ENCODE measurements around the gene NFKBIL1. TPM values are rescaled to one million over a fixed set of nuclear protein-coding genes. Genes with fewer than 3 reads are reported as not detected.

The NFKBIL1 gene
- total and polyA plus RNA-seq, 10 of the 15 experiments (the other 5 are each of a cell fraction or from before 2014, with no cell fraction given): 0.19 to 15.1 (median 7.0) TPM

- Histone ChIP-seq H3K36me3 (ENCODE audit: control insufficient read depth in 2 of 2, insufficient read depth in 2 of 2, low read length in 1 of 2) (peaks cover 18 to 32% of the 10 kb centered on the region in 2 experiments), H3K27me3 (replicated peaks in 1 of 2; ENCODE audit: control insufficient read depth in 2 of 2, insufficient read depth in 2 of 2, low read length in 1 of 2) (no peaks in the 10 kb centered on the region), H4K20me1 (ENCODE audit: control insufficient read depth, insufficient read depth) (peaks cover 9% of the 10 kb centered on the region), H3K27ac (ENCODE audit: control insufficient read depth, insufficient read depth) (peak overlapping the region; percentile 97), H3K4me3 (peak overlapping the region; percentile 94), H3K9ac (ENCODE audit: control insufficient read depth, insufficient read depth, low read length) (peak overlapping the region; percentile 99), H2AFZ (ENCODE audit: control insufficient read depth, low read depth, low read length) (no peak overlapping the region; the same call in 1 of the 2 replicates), H3K4me2 (ENCODE audit: control insufficient read depth, insufficient read depth) (peak overlapping the region; percentile 85), H3K79me2 (ENCODE audit: control insufficient read depth, insufficient read depth, low read length) (peaks cover 69% of the 10 kb centered on the region), H3K4me1 (ENCODE audit: control insufficient read depth, insufficient read depth, low read length) (no peaks in the 10 kb centered on the region), H3K9me3 (replicated peaks; ENCODE audit: control insufficient read depth, insufficient read depth, low read length) (no peaks in the 10 kb centered on the region)
- ATAC-seq: peak; percentile 55
- POLR2A ChIA-PET: interaction anchor here (0.6 to 4.8 kb wide), 26 partner anchors 10 to 655 kb away, joined by 3 to 56 read pairs (median 4); partner anchors contain the start of genes ABHD16A, BAG6, C6orf47 and GPANK1
- intact Hi-C loops (cut with micrococcal nuclease; ENCODE audit: unreplicated experiment) (loop anchor here (1.0 to 10.0 kb wide), 2 partner anchors 48 to 364 kb away; partner anchors contain the start of gene ZBTB12), in situ Hi-C loops (cut with MboI) (loop anchor here (5.0 to 10.0 kb wide), 2 partner anchors 49 to 294 kb away; no protein-coding TSS in a partner anchor)
- CTCF ChIA-PET: interaction anchor here (0.6 to 34.8 kb wide), 11 partner anchors 9 to 721 kb away, joined by 3 to 2098 read pairs (median 3); partner anchors contain the start of genes C6orf47, DXO, HSPA1B and LST1
- DNase-seq (ENCODE audit: low read depth, low spot score): no peak
- BruUV-seq (replicated peaks): TSS peak; percentile 74
- RAD21 ChIA-PET (ENCODE audit: unreplicated experiment): interaction anchor here (0.9 to 16.9 kb wide), 14 partner anchors 9 to 289 kb away, joined by 3 to 668 read pairs (median 5); partner anchors contain the start of genes ABHD16A, HSPA1B, LTB and MICB
- no peak for FAIRE-seq
- TF ChIP-seq CHD1 (IDR thresholded peaks at IDR 0.05; ENCODE audit: low read depth, low read length): no peak
- no peak for TF ChIP-seq CTCF (IDR thresholded peaks at IDR 0.05 in 2 of 3, conservative IDR thresholded peaks at IDR 0.05 in 1 of 3; ENCODE audit: control insufficient read depth in 2 of 3, extremely low read depth in 1 of 3, insufficient read depth in 1 of 3, low read depth in 3 of 3, low read length in 3 of 3)
- peak; percentile 20; the same call in 1 of the 2 replicates for TF ChIP-seq SMC3 (IDR thresholded peaks at IDR 0.05; ENCODE audit: borderline replicate concordance, low read length)
- TF ChIP-seq JUND (IDR thresholded peaks at IDR 0.05; ENCODE audit: low read depth, low read length): no peak
- TF ChIP-seq CHD2 (IDR thresholded peaks at IDR 0.05; ENCODE audit: borderline replicate concordance, low read depth, low read length): peak; percentile 57; the same call in 1 of the 2 replicates
- 1% methylated on average over 21 of the region's 21 CpGs for WGBS (ENCODE audit: insufficient coverage, insufficient replicate concordance, low lambda C conversion rate, missing lambda C conversion rate)
- SMC1A ChIA-PET (ENCODE audit: uncharacterized antibody, unreplicated experiment): interaction anchor here (0.8 to 34.7 kb wide), 15 partner anchors 10 to 296 kb away, joined by 3 to 1989 read pairs (median 4); partner anchors contain the start of genes ABHD16A, LST1, LTA and LTB
Measured at GRCh38 chr6:31541059-31541657, 6.2 kb upstream of the NFKBIL1 start.
